Spleen (tissue), 11 donors: ENCODE data around the gene ZNF337. TPM values are rescaled to one million over a fixed set of nuclear protein-coding genes. Genes with fewer than 3 reads are reported as not detected.
A peak's percentile ranks its signal among the peaks of the same experiment; 100 is the strongest.
"Not testable (repeated sequence)": the region's sequence is repeated elsewhere in the genome, so short reads cannot be mapped to it uniquely, and the experiment has no call there.

Experiments
- DNase-seq: peaks from one replicate; pipeline ENCODE4 v3.0.0-alpha.2; 2020
- H3K27ac ChIP-seq, 8 donors: fragments of 200-600 bp; sonication (generic) in 7 of 8; 1 replicate in 4 of 8; 2 replicates in 4 of 8; pipeline versions ENCODE4 v1.5.0 to v1.8.0; 2016 to 2021; ENCODE audit warnings: inconsistent platforms in 4 of 8, mild to moderate bottlenecking in 4 of 8, moderate library complexity in 1 of 8
- H3K27me3 ChIP-seq, 7 donors: fragments of 200-600 bp; sonication (generic) in 6 of 7; replicated peaks in 1 of 7; 1 replicate in 4 of 7; 2 replicates in 3 of 7; pipeline versions ENCODE4 v1.5.0 to v1.8.0; 2016 to 2021; ENCODE audit warnings: inconsistent platforms in 3 of 7, mild to moderate bottlenecking in 1 of 7
- H3K36me3 ChIP-seq, 6 donors: fragments of 200-600 bp; sonication (generic) in 5 of 6; 1 replicate in 4 of 6; 2 replicates in 2 of 6; pipeline versions ENCODE4 v1.5.0 to v1.8.0; 2016 to 2021; ENCODE audit warnings: inconsistent platforms in 2 of 6
- H3K4me1 ChIP-seq, 6 donors: fragments of 200-600 bp; sonication (generic) in 5 of 6; 1 replicate in 3 of 6; 2 replicates in 3 of 6; pipeline versions ENCODE4 v1.5.0 to v1.8.0; 2016 to 2021; ENCODE audit warnings: inconsistent platforms in 3 of 6
- H3K4me3 ChIP-seq, 8 donors: fragments of 200-600 bp; sonication (generic) in 7 of 8; 1 replicate in 4 of 8; 2 replicates in 4 of 8; pipeline versions ENCODE4 v1.5.0 to v1.8.0; 2016 to 2021; ENCODE audit warnings: inconsistent platforms in 4 of 8, mild to moderate bottlenecking in 4 of 8, moderate library complexity in 2 of 8
- H3K9me3 ChIP-seq, 8 donors: fragments of 200-600 bp; sonication (generic) in 7 of 8; 1 replicate in 4 of 8; 2 replicates in 4 of 8; pipeline versions ENCODE4 v1.5.0 to v1.8.0; 2016 to 2021; ENCODE audit warnings: inconsistent platforms in 4 of 8
- CTCF ChIP-seq, 11 experiments: fragments of 200-600 bp in 7 of 11; fragments of 450-650 bp in 4 of 11; sonication (generic) in 4 of 11; IDR thresholded peaks in 8 of 11; conservative IDR thresholded peaks in 3 of 11; 1 replicate in 7 of 11; 2 replicates in 4 of 11; pipeline versions ENCODE4 v1.4.0 to v1.8.0; 2016 to 2021; ENCODE audit warnings: antibody characterized with exemption in 11 of 11, inconsistent platforms in 4 of 11, mild to moderate bottlenecking in 1 of 11
- POLR2A ChIP-seq, 3 donors: fragments of 450-650 bp; IDR thresholded peaks; one replicate each; pipeline ENCODE4 v1.5.1; 2017; ENCODE audit warnings: antibody characterized with exemption in 3 of 3, mild to moderate bottlenecking in 1 of 3
- POLR2AphosphoS5 ChIP-seq, 3 donors: sonication (generic); formaldehyde crosslinking; IDR thresholded peaks; one replicate each; pipeline ENCODE4 v1.5.1; 2017; ENCODE audit warnings: antibody characterized with exemption in 3 of 3
- WGBS, 5 donors: extraction: QIAGEN DNeasy Blood & Tissue Kit in 3 of 5; methylation state at CpG; one replicate each; pipeline versions ENCODE4 v1.1.5 to v1.1.7; 2013 to 2018; 5-methylcytosine and 5-hydroxymethylcytosine counted together
- intact Hi-C: fragments of 100-400 bp; cut with DNase I; formaldehyde crosslinking; loops from one replicate; pipeline ENCODE4 v1.15.0; 2023; ENCODE audit warnings: low total_unique reads
- polyA plus RNA-seq, 3 donors: library from polyadenylated mRNA; stranded (reverse); fragments of 200-250 nt; gene quantifications; one replicate each; pipeline ENCODE4 v1.2.1, GENCODE V29; 2013
- total RNA-seq, 7 donors: library from RNA; depleted of rRNA in 3 of 7; stranded (reverse); fragments of >200 nt in 3 of 7; fragmentation: NEBNext Ultra II Directional in 4 of 7; extraction: Animal tissue kit (Norgen Biotek cat#: 25700) in 4 of 7; gene quantifications; one replicate each; pipeline versions ENCODE4 v1.1.0 to v1.2.1, GENCODE V29; 2016 to 2021
- donor health status: healthy with polysubstance abuse.
- donor health status: DM: no; HTN: no; CAD: no; lungs with moderate emphysema.
- donor health status: DM: no; HTN: no; CAD: no.
- donor health status: Bipolar disorder and iron deficiency.
- donor health status: healthy.
- donor health status: DM: no; HTN: no; CAD: no.
- donor health status: DM: yes; HTN: yes; CAD: no.

Gene ZNF337
- total and polyA plus RNA-seq, 10 donors, result 8.7 to 21.9 (median 16.3) TPM

GRCh38 chr20:25720285-25720684 lies 23.6 kb upstream of the ZNF337 start:
- no peak for TF ChIP-seq POLR2A (IDR thresholded peaks at IDR 0.05)
- no peak for TF ChIP-seq POLR2AphosphoS5 (IDR thresholded peaks at IDR 0.05)
- no peak for TF ChIP-seq CTCF (IDR thresholded peaks at IDR 0.05 in 8 of 11, conservative IDR thresholded peaks at IDR 0.05 in 3 of 11)

GRCh38 chr20:25718896-25719809 lies 22.5 kb upstream of the ZNF337 start:
- H3K4me1 ChIP-seq, H3K4me3 ChIP-seq, H3K27me3 ChIP-seq, intact Hi-C loops, DNase-seq: not testable (repeated sequence)
- H3K36me3 ChIP-seq, result peaks cover 0 to 12% (median 2%) of the 10 kb centered on the region in 6 donors
- H3K27ac ChIP-seq, result peak overlapping the region in 1 of 8 donors; percentile 34
- TF ChIP-seq POLR2AphosphoS5 (IDR thresholded peaks at IDR 0.05), result peak in 1 of 3 donors; percentile 28
- H3K9me3 ChIP-seq, result peaks cover 0 to 80% (median 33%) of the 10 kb centered on the region in 8 donors
- 71 to 83% (median 78%) methylated on average over 17 to 20 of the region's 20 CpGs for WGBS, 5 donors

More at GRCh38 chr20:25720285-25720684, 23.6 kb upstream of the ZNF337 start:
- Histone ChIP-seq H3K36me3 (peaks cover 0 to 12% (median 2%) of the 10 kb centered on the region in 6 donors), H3K4me1 (peaks cover 0 to 8% (median 0%) of the 10 kb centered on the region in 6 donors), H3K9me3 (peaks cover 3 to 86% (median 41%) of the 10 kb centered on the region in 8 donors), H3K27me3 (no peaks in the 10 kb centered on the region), H3K27ac (no peak overlapping the region), H3K4me3 (no peak overlapping the region)
- 92 to 95% (median 94%) methylated on average over 7 of the region's 7 CpGs for WGBS, 5 donors
- intact Hi-C loops, result no loop called here
- DNase-seq, result no peak

GRCh38 chr20:25707695-25708094 lies 11.0 kb upstream of the ZNF337 start:
- no peak overlapping the region for H3K27ac ChIP-seq
- intact Hi-C loops, result no loop called here
- no peak for DNase-seq
- H3K4me1 ChIP-seq, result peaks cover 0 to 16% (median 2%) of the 10 kb centered on the region in 6 donors
- peaks cover 0 to 29% (median 13%) of the 10 kb centered on the region in 8 donors for H3K9me3 ChIP-seq
- H3K4me3 ChIP-seq, result no peak overlapping the region
- TF ChIP-seq POLR2A (IDR thresholded peaks at IDR 0.05) (no peak), POLR2AphosphoS5 (IDR thresholded peaks at IDR 0.05) (no peak), CTCF (IDR thresholded peaks at IDR 0.05 in 8 of 11, conservative IDR thresholded peaks at IDR 0.05 in 3 of 11) (no peak)
- no peaks in the 10 kb centered on the region for H3K27me3 ChIP-seq
- no peaks in the 10 kb centered on the region for H3K36me3 ChIP-seq

- no peaks in the 10 kb centered on the region for H3K27me3 ChIP-seq
- no peak overlapping the region for H3K27ac ChIP-seq
- TF ChIP-seq POLR2AphosphoS5 (IDR thresholded peaks at IDR 0.05) (no peak), POLR2A (IDR thresholded peaks at IDR 0.05) (no peak), CTCF (IDR thresholded peaks at IDR 0.05 in 8 of 11, conservative IDR thresholded peaks at IDR 0.05 in 3 of 11) (no peak)
- peak; percentile 75 for DNase-seq
- intact Hi-C loops, result no loop called here
- no peaks in the 10 kb centered on the region for H3K36me3 ChIP-seq
- H3K4me1 ChIP-seq, result peaks cover 0 to 16% (median 2%) of the 10 kb centered on the region in 6 donors
- H3K4me3 ChIP-seq, result no peak overlapping the region
- 73 to 82% (median 77%) methylated on average over 6 of the region's 6 CpGs for WGBS, 5 donors
- peaks cover 0 to 22% (median 6%) of the 10 kb centered on the region in 8 donors for H3K9me3 ChIP-seq
These were observed 10.1 kb upstream of the ZNF337 start for GRCh38 chr20:25706793-25707192.
